Endothelial cell of umbilical vein (primary cell): ENCODE measurements around the gene TH. TPM values are rescaled to one million over a fixed set of nuclear protein-coding genes. Genes with fewer than 3 reads are reported as not detected.
"Not testable (repeated sequence)": the region's sequence is repeated elsewhere in the genome, so short reads cannot be mapped to it uniquely, and the experiment has no call there.

Experiments used
- BruUV-seq: library from RNA; stranded (reverse); fragments of 400-500 nt; replicated peaks from 2 replicates; lab custom pipeline; 2021; lab: Mats Ljungman, UMichigan
- CTCF ChIA-PET: fragments of 300-600, 350-600 bp; sonication (Branson Sonifier 250); formaldehyde crosslinking; loops from one replicate; lab custom pipeline; 2021; ENCODE audit warnings: antibody characterized with exemption, inconsistent platforms; lab: Charles Lee
- POLR2A ChIA-PET: fragments of 300-600, 350-600 bp; sonication (Branson Sonifier 250); formaldehyde crosslinking; loops from one replicate; lab custom pipeline; 2021; ENCODE audit warnings: antibody characterized with exemption, inconsistent platforms; lab: Charles Lee
- DNase-seq: peaks from one replicate; pipeline ENCODE4 v3.0.0-alpha.2; 2011; ENCODE audit warnings: low read depth, low spot score
- FAIRE-seq: peaks from 2 replicates; lab custom pipeline; 2011; peaks lifted over from hg19 to GRCh38; lab: Jason Lieb, UNC
- H2AFZ ChIP-seq: 2 replicates; pipeline ENCODE4 v1.6.0; 2012; ENCODE audit warnings: low read depth, low read length, control low read depth, inconsistent platforms
- H3K27ac ChIP-seq: 2 replicates; pipeline ENCODE4 v1.5.1; 2011; ENCODE audit warnings: low read depth, mild to moderate bottlenecking, control low read depth, low read length, moderate library complexity; ENCODE audit not compliant: insufficient read depth
- H3K27me3 ChIP-seq, 2 experiments: 2 replicates each; pipeline versions ENCODE4 v1.6.0 to v1.6.1; 2011; ENCODE audit warnings: low read length in 2 of 2, mixed read lengths in 1 of 2; ENCODE audit not compliant: control insufficient read depth in 2 of 2, insufficient read depth in 2 of 2
- H3K36me3 ChIP-seq, 2 experiments: 2 replicates in 1 of 2; 3 replicates in 1 of 2; pipeline ENCODE4 v1.5.1; 2011; ENCODE audit warnings: low read length in 2 of 2, mild to moderate bottlenecking in 1 of 2, moderate library complexity in 1 of 2; ENCODE audit not compliant: control insufficient read depth in 2 of 2, insufficient read depth in 2 of 2; ENCODE audit errors: extremely low read depth in 1 of 2
- H3K4me1 ChIP-seq: 3 replicates; pipeline ENCODE4 v1.5.1; 2011; ENCODE audit warnings: mild to moderate bottlenecking, low read length; ENCODE audit not compliant: control insufficient read depth, insufficient read depth; ENCODE audit errors: extremely low read depth
- H3K4me2 ChIP-seq: 2 replicates; pipeline ENCODE4 v1.6.1; 2011; ENCODE audit warnings: low read length, control low read depth, mixed read lengths; ENCODE audit not compliant: insufficient read depth
- H3K4me3 ChIP-seq, 3 experiments: fragments of 200-600 bp in 1 of 3; sonication (generic), shearing (Covaris generic) in 1 of 3; replicated peaks in 1 of 3; 2 replicates each; pipeline ENCODE4 v1.5.1; 2011 to 2016; ENCODE audit warnings: control low read depth in 3 of 3, low read length in 3 of 3, mild to moderate bottlenecking in 2 of 3, inconsistent platforms in 1 of 3, low read depth in 1 of 3, moderate library complexity in 1 of 3; ENCODE audit not compliant: insufficient read depth in 1 of 3
- H3K79me2 ChIP-seq: 2 replicates; pipeline ENCODE4 v1.6.0; 2012; ENCODE audit warnings: low read length, inconsistent platforms; ENCODE audit not compliant: control insufficient read depth, insufficient read depth
- H3K9ac ChIP-seq: replicated peaks from 2 replicates; pipeline ENCODE3; 2011; ENCODE audit warnings: low read length, control low read depth; ENCODE audit not compliant: insufficient read depth; ENCODE audit errors: extremely low read depth
- H3K9me1 ChIP-seq: replicated peaks from 3 replicates; pipeline ENCODE4 v1.6.0; 2011; ENCODE audit warnings: mild to moderate bottlenecking, low read length; ENCODE audit not compliant: control insufficient read depth, insufficient read depth; ENCODE audit errors: extremely low read depth
- H3K9me3 ChIP-seq: replicated peaks from 2 replicates; pipeline ENCODE4 v1.5.1; 2012; ENCODE audit warnings: low read length, inconsistent platforms; ENCODE audit not compliant: control insufficient read depth, insufficient read depth
- H4K20me1 ChIP-seq: replicated peaks from 2 replicates; pipeline ENCODE3; 2011; ENCODE audit warnings: mild to moderate bottlenecking, low read length; ENCODE audit not compliant: control insufficient read depth, insufficient read depth; ENCODE audit errors: extremely low read depth
- CTCF ChIP-seq, 2 donors: IDR thresholded peaks; 1 replicate in 1 of 2; 2 replicates in 1 of 2; pipeline ENCODE4 v1.5.1; 2011; ENCODE audit warnings: low read length in 2 of 2, mild to moderate bottlenecking in 2 of 2, moderate library complexity in 2 of 2, control low read depth in 1 of 2, inconsistent platforms in 1 of 2, low read depth in 1 of 2; ENCODE audit not compliant: insufficient read depth in 1 of 2; ENCODE audit errors: extremely low read depth in 1 of 2
- GATA2 ChIP-seq: IDR thresholded peaks from 2 replicates; pipeline ENCODE4 v1.7.0; 2011; ENCODE audit warnings: low read depth, mild to moderate bottlenecking, moderate library complexity, mixed read lengths, low read length; ENCODE audit not compliant: insufficient read length, insufficient read depth
- JUN ChIP-seq: IDR thresholded peaks from 2 replicates; pipeline ENCODE4 v1.6.1; 2011; ENCODE audit warnings: borderline replicate concordance, low read depth; ENCODE audit not compliant: insufficient read length, insufficient read depth
- MYC ChIP-seq: IDR thresholded peaks from one replicate; pipeline ENCODE4 v1.6.1; 2011; ENCODE audit warnings: mild to moderate bottlenecking, low read depth, low read length
- dilution Hi-C: fragments of 300-500 bp; cut with MboI; formaldehyde crosslinking; loops from one replicate; pipeline ENCODE4 v1.15.0; 2019; ENCODE audit warnings: low sequenced_read_pairs; ENCODE audit not compliant: extremely low pct_ligation_motif_present
- intact Hi-C: fragments of 100-400 bp; cut with micrococcal nuclease; formaldehyde crosslinking; loops from one replicate; pipeline ENCODE4 v1.10.0; 2022
- polyA plus RNA-seq, 4 experiments: library from polyadenylated mRNA; depleted of rRNA in 3 of 4; stranded (reverse) in 3 of 4; unstranded in 1 of 4; fragments of >200 nt; gene quantifications; 2 replicates each; pipeline versions ENCODE4 v1.2.1 to v1.2.3, GENCODE V29; 2011 to 2012; ENCODE audit warnings: missing spikeins in 1 of 4
- total RNA-seq: library from RNA; stranded (reverse); gene quantifications from 2 replicates; pipeline ENCODE4 v1.2.3, GENCODE V29; 2021

The TH gene
- total and polyA plus RNA-seq, 2 donors (not counting 3 experiments of a cell fraction or from before 2014, with no cell fraction given), result not detected

GRCh38 chr11:2194877-2195755 is 23.5 kb upstream of the TH start:
- H4K20me1 ChIP-seq, result no peaks in the 10 kb centered on the region
- H3K9me3 ChIP-seq, result no peaks in the 10 kb centered on the region
- H3K9ac ChIP-seq, result no peak overlapping the region
- no peaks in the 10 kb centered on the region for H3K9me1 ChIP-seq
- no peak overlapping the region for H2AFZ ChIP-seq
- no peak overlapping the region for H3K4me3 ChIP-seq
- H3K36me3 ChIP-seq, result no peaks in the 10 kb centered on the region
- peak; percentile 49 for FAIRE-seq
- ChIA-PET POLR2A (no interaction called here), CTCF (interaction anchor here (0.6 to 2.6 kb wide), 9 partner anchors 28 to 690 kb away, joined by 3 to 17 read pairs (median 5); no protein-coding TSS in a partner anchor)
- H3K27me3 ChIP-seq, result peaks cover 0 to 6% of the 10 kb centered on the region in 2 experiments
- H3K4me1 ChIP-seq, result no peaks in the 10 kb centered on the region
- H3K4me2 ChIP-seq, result no peak overlapping the region
- TF ChIP-seq CTCF (IDR thresholded peaks at IDR 0.05; ENCODE audit: extremely low read depth in 1 of 2, insufficient read depth in 1 of 2, low read depth in 1 of 2, low read length in 2 of 2) (peak; percentile 87 to 96), JUN (no peak), GATA2 (no peak), MYC (no peak)
- H3K79me2 ChIP-seq, result no peaks in the 10 kb centered on the region
- DNase-seq, result peak; percentile 12
- no TSS peak for BruUV-seq
- intact Hi-C loops, result loop anchor here (5.0 kb wide), 1 partner anchor 337 kb away; no protein-coding TSS in a partner anchor
- H3K27ac ChIP-seq, result no peak overlapping the region
- dilution Hi-C loops, result no loop called here

- H4K20me1 ChIP-seq, H3K27ac ChIP-seq, intact Hi-C loops, H3K9ac ChIP-seq, H2AFZ ChIP-seq, H3K36me3 ChIP-seq, H3K79me2 ChIP-seq, H3K9me3 ChIP-seq, dilution Hi-C loops, FAIRE-seq, BruUV-seq, H3K4me2 ChIP-seq, H3K4me1 ChIP-seq, H3K4me3 ChIP-seq, H3K27me3 ChIP-seq, POLR2A ChIA-PET, DNase-seq, H3K9me1 ChIP-seq: not testable (repeated sequence)
- CTCF ChIA-PET, result interaction anchor here (0.6 to 2.6 kb wide), 8 partner anchors 29 to 691 kb away, joined by 3 to 17 read pairs (median 4); no protein-coding TSS in a partner anchor
These were observed 22.4 kb upstream of the TH start for GRCh38 chr11:2193888-2194595.
